ENCODE measurements around the gene FRMD6. TPM values are rescaled to one million over a fixed set of nuclear protein-coding genes. Genes with fewer than 3 reads are reported as not detected.

The FRMD6 gene
- total and polyA plus RNA-seq, 9 of the 15 experiments (the other 6 are each of a cell fraction or from before 2014, with no cell fraction given) = 0.11 to 0.92 (median 0.53) TPM

GRCh38 chr14:51620056-51620455 is 31.7 kb upstream of the FRMD6 start (continued):
- no peak for TF ChIP-seq E2F4 (CRISPR knock-in tag; IDR thresholded peaks at IDR 0.05; ENCODE audit: low read depth)
- TF ChIP-seq CTCF (IDR thresholded peaks at IDR 0.05 in 2 of 3, conservative IDR thresholded peaks at IDR 0.05 in 1 of 3; ENCODE audit: insufficient read depth in 2 of 3, low read depth in 1 of 3, low read length in 3 of 3) = no peak
- TF ChIP-seq NCOR1 (IDR thresholded peaks at IDR 0.05) = no peak
- no peak for TF ChIP-seq ZNF778 (CRISPR knock-in tag; IDR thresholded peaks at IDR 0.05)
- TF ChIP-seq HNRNPK (IDR thresholded peaks at IDR 0.05; ENCODE audit: low read depth, low read length, poor library complexity, severe bottlenecking) = no peak
- no peak for TF ChIP-seq BRCA1 (IDR thresholded peaks at IDR 0.05)
- TF ChIP-seq BRCA1 (CRISPR knock-in tag; IDR thresholded peaks at IDR 0.05) = no peak
- TF ChIP-seq DMBX1 (CRISPR knock-in tag; IDR thresholded peaks at IDR 0.05; ENCODE audit: borderline replicate concordance) = no peak
- TF ChIP-seq CHD7 (IDR thresholded peaks at IDR 0.05; ENCODE audit: low read depth, low read length) = no peak
- TF ChIP-seq ETV1 (tag; conservative IDR thresholded peaks at IDR 0.05; ENCODE audit: low read depth) = no peak
- TF ChIP-seq ZNF696 (CRISPR knock-in tag; conservative IDR thresholded peaks at IDR 0.05) = no peak
